ENCODE measurements around the gene CTSH.

The CTSH gene

DNA sequence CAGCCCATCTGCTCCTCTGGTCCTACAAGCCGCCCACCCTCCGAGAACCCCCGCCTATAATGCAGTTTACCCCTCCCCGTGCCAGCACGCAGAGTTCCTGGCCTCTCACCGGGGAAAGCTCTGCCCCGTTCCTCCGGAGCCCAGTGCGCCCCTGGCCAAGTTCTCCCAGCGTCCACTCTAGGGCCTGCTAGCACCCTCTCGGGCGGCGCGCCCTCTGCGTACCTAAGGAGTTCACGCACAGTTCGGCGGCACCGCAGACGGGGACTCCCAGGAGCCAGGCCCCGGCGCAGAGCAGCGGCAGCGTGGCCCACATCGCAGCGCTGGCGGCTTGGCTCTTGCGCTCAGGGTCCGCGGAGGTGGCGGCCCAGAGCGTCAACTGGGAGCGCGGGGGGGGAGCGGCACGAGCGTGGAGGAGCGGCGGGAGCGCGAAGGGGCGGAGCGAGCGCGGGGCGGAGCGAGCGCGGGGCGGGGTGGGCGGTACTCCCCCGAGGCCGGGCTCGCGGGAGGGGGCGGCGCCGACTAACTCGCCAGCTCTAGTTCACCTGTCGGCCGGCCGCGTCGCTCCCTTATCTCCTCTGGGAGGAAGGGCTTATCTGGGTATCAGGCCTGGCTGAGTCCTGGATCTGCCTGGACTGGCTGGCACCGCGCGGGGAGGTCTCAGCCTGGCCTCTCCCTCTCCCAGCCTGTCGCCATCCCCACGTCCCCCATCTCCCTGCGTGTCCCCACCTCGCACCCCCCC, at the start of gene CTSH:
Gene CTSH, minus strand, starts transcription at position 378 of the 739 bp plus-strand sequence. Its CDS starts 65 bp downstream, at position 313.
- DNase-seq = peak; percentile 30

GRCh38 chr15:78993931-78994530, 49.2 kb upstream of the CTSH start:
- DNase-seq = no peak

DNA sequence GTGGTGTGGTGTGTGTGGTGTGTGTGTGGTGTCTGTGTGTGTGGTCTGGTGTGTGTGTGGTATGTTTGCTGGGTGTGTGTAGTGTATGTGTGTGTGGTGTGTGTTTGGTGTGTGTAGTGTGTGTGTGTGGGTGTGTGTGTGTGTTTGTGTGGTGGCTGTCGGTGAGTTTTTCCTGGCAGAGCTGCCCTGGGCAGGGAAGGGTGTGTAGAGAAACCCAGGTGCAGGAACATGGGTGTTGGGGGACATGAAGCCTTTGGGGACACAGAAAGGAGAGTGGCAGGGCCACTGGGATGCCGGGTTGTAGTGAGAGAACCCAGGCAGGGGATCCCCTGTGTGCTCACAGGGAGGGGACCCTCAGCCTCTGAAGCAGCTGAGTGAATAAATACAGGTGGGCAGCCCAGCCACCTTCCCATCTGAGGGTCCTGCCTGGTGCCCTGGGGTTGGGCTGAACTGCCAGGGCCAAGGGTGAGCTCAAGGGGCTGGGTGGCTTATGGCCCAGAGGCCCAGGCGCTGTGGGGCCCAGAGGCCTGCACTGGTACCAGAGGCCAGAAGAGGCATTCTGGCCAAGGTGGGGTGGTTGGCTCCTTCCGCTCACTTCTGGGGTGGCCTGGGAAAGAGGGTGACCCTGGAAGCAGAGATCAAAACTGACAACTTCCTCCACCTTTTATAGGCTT, 48.5 kb upstream of the CTSH start:
- DNase-seq = no peak

- peak; percentile 9 for DNase-seq
Measured at GRCh38 chr15:78992416-78993256, 47.8 kb upstream of the CTSH start.

DNA sequence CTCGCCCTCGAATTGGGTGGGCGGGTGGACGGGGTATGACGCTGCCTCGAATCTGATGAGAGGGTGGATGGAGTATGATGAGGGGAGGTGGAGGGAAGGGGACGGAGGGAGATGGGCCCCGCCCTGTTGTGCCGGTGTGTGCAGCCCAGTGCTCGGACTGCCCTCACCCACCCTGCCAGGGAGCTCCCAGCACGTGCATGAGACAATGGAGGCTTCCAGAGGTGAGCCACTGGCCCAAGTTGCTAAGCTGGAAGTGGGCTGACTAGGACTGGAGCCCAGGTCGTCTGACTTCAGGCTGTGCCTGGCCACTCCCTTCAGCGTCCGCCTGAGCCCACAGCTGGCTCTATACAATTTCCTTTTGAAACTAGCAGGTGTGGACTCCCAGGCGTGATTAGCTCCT, 47.0 kb upstream of the CTSH start:
- DNase-seq = no peak

GRCh38 chr15:78991476-78991875, 46.6 kb upstream of the CTSH start:
- DNase-seq = peak; percentile 36

DNA sequence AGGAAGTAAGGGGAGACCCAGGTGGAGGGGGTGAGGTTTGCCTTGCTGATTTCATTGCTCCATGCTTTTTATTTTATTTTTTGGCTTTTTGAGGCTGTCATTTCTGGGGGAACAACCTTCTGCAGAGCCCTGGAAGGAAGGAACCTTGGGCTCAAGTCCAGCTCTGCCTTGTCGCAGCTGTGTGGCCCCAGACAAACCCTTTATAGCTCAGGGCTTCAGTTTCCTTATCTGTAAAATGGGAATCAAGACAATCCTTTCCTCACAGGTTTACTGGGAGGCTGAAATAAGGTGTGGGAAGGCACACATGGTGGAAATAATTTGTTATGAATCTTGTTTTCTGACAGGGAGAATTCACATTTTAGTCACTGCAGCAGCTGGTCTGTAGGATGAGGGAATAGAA, 45.4 kb upstream of the CTSH start:
- no peak for DNase-seq

DNA sequence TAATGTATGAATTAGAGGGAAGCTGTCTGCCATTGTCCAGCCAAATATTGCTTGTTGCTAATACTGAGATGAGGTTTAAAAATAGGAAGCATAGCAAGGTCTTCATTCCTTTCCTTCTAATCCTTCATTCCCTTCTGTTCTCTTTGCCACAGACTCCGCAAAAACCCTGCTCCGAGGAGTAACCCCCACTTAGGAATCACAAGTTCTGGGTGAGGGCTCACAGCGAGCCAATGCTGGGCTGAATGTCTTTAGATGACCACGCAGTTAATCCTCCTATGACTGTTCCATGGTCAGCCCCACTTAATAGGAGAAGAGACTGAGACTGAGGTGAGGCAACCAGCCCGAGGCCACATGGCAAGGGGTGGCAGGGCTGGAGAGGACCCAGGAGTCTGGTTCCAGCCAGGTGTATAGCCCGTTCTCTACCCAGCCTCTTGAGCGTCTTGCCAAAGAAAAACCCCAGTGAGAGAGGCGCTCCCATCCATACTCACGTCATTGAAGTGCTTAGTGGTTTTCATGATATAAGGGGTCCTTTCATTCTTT, 44.9 kb upstream of the CTSH start:
- DNase-seq = peak; percentile 52

DNA sequence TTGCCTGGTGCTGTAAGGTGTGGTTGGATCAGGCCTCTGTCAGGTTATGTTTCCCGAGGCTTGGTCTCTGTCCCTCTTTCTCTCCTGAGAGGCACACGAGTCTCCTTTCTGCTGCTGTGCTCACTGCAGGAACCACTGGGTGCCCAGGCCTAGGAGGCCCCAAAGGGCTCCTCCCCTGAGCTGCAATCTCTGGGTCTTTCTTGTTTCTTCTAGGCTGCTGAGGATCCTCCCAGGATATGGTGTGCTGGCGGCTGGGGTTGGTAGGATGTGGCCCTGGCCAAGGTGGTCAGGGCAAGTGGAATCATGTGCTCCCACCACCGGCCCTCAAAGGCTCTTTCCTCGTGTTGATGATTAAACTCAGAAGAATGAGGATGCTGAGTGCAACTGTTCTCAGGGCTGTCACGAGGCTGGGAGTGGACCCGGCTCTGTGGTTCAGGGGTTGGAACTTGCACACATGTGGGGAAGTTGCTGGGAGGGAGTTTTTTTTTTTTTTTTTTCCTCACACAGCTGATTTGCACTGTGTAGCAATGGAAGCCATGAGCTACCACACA, 43.6 kb upstream of the CTSH start:
- peak; percentile 98 for DNase-seq

DNA sequence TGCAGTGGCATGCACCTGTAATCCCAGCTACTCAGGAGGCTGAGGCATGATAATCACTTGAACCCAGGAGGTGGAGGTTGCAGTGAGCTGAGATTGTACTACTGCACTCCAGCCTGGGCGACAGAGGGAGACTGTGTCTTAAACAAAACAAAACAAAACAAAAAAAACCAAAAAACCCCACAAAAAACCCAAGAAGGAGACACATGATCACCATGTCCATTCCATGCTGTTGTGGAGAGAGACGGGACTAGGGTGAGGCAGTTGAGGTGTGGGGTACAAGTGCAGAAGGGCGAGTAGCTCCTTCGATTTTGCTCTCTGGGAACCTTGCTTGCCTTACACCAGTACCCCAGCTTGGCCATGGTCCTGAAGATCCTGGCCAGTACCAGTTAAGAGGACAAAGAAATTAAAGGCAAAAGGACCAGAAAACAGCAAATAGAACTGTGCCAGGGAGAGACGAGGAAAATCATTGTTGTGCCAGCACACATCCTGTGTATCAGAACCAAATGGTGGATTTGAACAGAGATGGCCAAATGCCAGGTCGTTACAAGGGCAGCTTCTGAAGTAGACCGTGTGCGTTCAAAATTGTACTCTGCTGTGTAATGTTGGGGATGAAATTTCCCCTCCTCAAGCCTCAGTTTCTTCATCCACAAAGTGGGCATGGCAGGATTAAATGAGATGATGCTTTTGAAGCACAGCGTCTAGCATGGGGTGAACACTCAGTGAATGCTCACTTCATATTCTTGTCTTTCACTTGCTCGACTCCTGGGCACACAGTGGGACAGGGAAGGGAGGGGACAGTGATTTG, 42.9 kb upstream of the CTSH start:
- DNase-seq = no peak

- DNase-seq = peak; percentile 20
Measured at GRCh38 chr15:78985859-78986475, 41.1 kb upstream of the CTSH start.

DNA sequence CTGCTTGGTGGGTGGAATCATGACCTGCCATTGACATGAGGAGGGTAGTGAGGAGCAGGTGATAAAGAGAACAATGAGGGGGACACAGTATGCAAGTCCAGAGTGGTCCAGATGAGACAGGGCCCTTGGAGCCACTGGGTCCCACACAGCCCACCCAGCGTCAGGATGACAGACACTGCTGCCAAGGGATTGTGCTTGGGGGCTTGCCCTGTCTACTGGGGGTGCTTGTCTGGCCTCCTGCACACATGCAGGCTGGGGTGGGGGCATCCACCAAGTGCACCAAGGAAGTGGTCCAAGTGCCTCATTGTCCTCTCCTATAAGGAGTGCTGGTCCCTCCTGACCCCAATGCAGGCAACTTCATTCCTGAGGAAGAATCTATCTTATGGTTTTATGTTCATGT, 39.2 kb upstream of the CTSH start:
- DNase-seq = no peak

- DNase-seq = no peak
Measured at GRCh38 chr15:78983146-78983918, 38.5 kb upstream of the CTSH start.

- DNase-seq = peak; percentile 32
Measured at GRCh38 chr15:78982736-78983135, 37.9 kb upstream of the CTSH start.

DNA sequence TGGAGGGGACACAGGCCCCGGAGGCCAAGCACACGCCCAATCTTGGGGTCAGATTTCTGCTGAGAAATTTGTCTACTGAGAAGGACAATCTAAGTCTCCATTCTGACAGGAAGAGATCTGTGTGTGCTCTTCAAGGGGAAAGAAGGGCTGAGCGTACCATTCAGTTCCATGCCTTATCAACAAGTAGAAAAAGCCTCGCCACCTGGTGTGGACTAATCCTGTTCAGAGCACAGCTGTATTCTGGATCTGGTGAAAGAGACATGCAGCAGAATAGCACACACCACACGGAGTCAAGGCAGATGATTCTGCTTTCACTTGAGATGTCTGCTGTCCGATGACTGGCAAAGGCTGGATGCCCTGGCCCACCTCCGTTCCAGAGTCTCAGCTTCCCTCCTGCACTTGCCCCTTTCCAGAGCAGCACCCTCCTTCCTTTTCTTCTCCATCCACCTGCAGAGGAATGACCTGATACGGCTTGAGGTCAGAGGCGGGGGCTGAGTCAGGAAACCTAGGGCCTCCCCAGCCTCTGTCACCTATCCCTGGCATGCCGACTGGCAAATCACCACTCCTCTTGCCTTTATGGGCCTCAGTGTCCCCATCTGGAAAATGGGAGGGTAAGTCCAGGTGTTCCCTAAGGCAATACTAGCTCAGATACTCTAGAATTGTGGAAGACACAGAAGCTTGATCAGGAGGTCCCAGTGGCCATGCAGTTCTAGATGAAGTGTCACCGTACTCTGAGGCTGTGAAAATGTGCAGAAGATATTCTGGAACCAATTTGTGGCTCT, 36.9 kb upstream of the CTSH start:
- no peak for DNase-seq

- peak; percentile 80 for DNase-seq
Measured at GRCh38 chr15:78979456-78980320, 34.8 kb upstream of the CTSH start.

GRCh38 chr15:78978601-78979179, 33.8 kb upstream of the CTSH start:
- no peak for DNase-seq

Measured in fibroblast of upper back skin (primary cell).